ENCODE data around the gene AFMID.
"Not testable (repeated sequence)": the region's sequence is repeated elsewhere in the genome, so short reads cannot be mapped to it uniquely, and the experiment has no call there.

The AFMID gene

GRCh38 chr17:78171591-78172248 is 15.4 kb upstream of the AFMID start:
- not testable (repeated sequence) for H3K9ac ChIP-seq (ENCODE audit: low read length); H3K27ac ChIP-seq (ENCODE audit: low read length, poor library complexity, severe bottlenecking); H3K18ac ChIP-seq (ENCODE audit: low read depth in 1 of 2, low read length in 2 of 2); H2BK12ac ChIP-seq (ENCODE audit: low read length in 2 of 2); H2BK15ac ChIP-seq (ENCODE audit: low read depth, poor library complexity, severe bottlenecking); H4K91ac ChIP-seq (ENCODE audit: low read length); H4K8ac ChIP-seq (ENCODE audit: low read length); H2BK120ac ChIP-seq (ENCODE audit: low read depth, low read length); H3K9me3 ChIP-seq (ENCODE audit: control insufficient read depth, low read length); H2AK5ac ChIP-seq (ENCODE audit: low read length, severe bottlenecking); H3K4me2 ChIP-seq (ENCODE audit: low read length, poor library complexity, severe bottlenecking); DNase-seq; H3K79me1 ChIP-seq (replicated peaks; ENCODE audit: low read length, poor library complexity, severe bottlenecking); H3K14ac ChIP-seq (ENCODE audit: low read length in 2 of 2); H3K4me3 ChIP-seq (ENCODE audit: insufficient read depth in 1 of 2, low read depth in 1 of 2, low read length in 2 of 2); H2AFZ ChIP-seq (ENCODE audit: low read depth, low read length); H3K23ac ChIP-seq (ENCODE audit: low read length in 2 of 2); H2BK5ac ChIP-seq (ENCODE audit: low read depth, low read length, poor library complexity, severe bottlenecking); H3K4ac ChIP-seq (ENCODE audit: low read depth in 1 of 2, low read length in 2 of 2)
- H3K4me1 ChIP-seq (ENCODE audit: control insufficient read depth, insufficient read depth, low read depth, low read length), result peaks cover 28% of the 10 kb centered on the region
- H3K36me3 ChIP-seq (ENCODE audit: control insufficient read depth in 1 of 2, insufficient read depth in 2 of 2, low read depth in 1 of 2, low read length in 2 of 2), result peaks cover 0 to 50% of the 10 kb centered on the region in 2 experiments
- WGBS, result 93% methylated on average over 18 of the region's 19 CpGs
- peaks cover 0 to 20% of the 10 kb centered on the region in 2 experiments for H3K27me3 ChIP-seq (ENCODE audit: control insufficient read depth in 1 of 2, insufficient read depth in 1 of 2, low read length in 2 of 2)

- Histone ChIP-seq H3K14ac (ENCODE audit: low read length in 2 of 2) (no peak overlapping the region), H3K4ac (ENCODE audit: low read depth in 1 of 2, low read length in 2 of 2) (no peak overlapping the region), H3K4me3 (ENCODE audit: insufficient read depth in 1 of 2, low read depth in 1 of 2, low read length in 2 of 2) (no peak overlapping the region), H3K23ac (ENCODE audit: low read length in 2 of 2) (peak overlapping the region in 1 of 2 experiments; percentile 54), H2AK5ac (ENCODE audit: low read length, severe bottlenecking) (no peak overlapping the region), H3K27me3 (ENCODE audit: control insufficient read depth in 1 of 2, insufficient read depth in 1 of 2, low read length in 2 of 2) (peaks cover 0 to 17% of the 10 kb centered on the region in 2 experiments), H3K4me2 (ENCODE audit: low read length, poor library complexity, severe bottlenecking) (no peak overlapping the region), H3K9ac (ENCODE audit: low read length) (no peak overlapping the region), H3K4me1 (ENCODE audit: control insufficient read depth, insufficient read depth, low read depth, low read length) (peaks cover 29% of the 10 kb centered on the region), H2BK120ac (ENCODE audit: low read depth, low read length) (no peak overlapping the region), H3K9me3 (ENCODE audit: control insufficient read depth, low read length) (no peaks in the 10 kb centered on the region), H2AFZ (ENCODE audit: low read depth, low read length) (no peak overlapping the region), H3K36me3 (ENCODE audit: control insufficient read depth in 1 of 2, insufficient read depth in 2 of 2, low read depth in 1 of 2, low read length in 2 of 2) (peaks cover 0 to 50% of the 10 kb centered on the region in 2 experiments), H4K91ac (ENCODE audit: low read length) (no peak overlapping the region), H2BK12ac (ENCODE audit: low read length in 2 of 2) (no peak overlapping the region), H3K27ac (ENCODE audit: low read length, poor library complexity, severe bottlenecking) (no peak overlapping the region), H2BK5ac (ENCODE audit: low read depth, low read length, poor library complexity, severe bottlenecking) (no peak overlapping the region), H3K18ac (ENCODE audit: low read depth in 1 of 2, low read length in 2 of 2) (peak overlapping the region in 1 of 2 experiments; percentile 43), H3K79me1 (replicated peaks; ENCODE audit: low read length, poor library complexity, severe bottlenecking) (peaks cover 7% of the 10 kb centered on the region), H4K8ac (ENCODE audit: low read length) (no peak overlapping the region), H2BK15ac (ENCODE audit: low read depth, poor library complexity, severe bottlenecking) (no peak overlapping the region)
- WGBS, result 72% methylated on average over 16 of the region's 19 CpGs
- DNase-seq, result peak; percentile 54
Measured at GRCh38 chr17:78172249-78173051, 14.7 kb upstream of the AFMID start.

GRCh38 chr17:78173097-78173715 is 14.0 kb upstream of the AFMID start:
- Histone ChIP-seq H2BK12ac (ENCODE audit: low read length in 2 of 2) (peak overlapping the region in 1 of 2 experiments; percentile 30), H3K36me3 (ENCODE audit: control insufficient read depth in 1 of 2, insufficient read depth in 2 of 2, low read depth in 1 of 2, low read length in 2 of 2) (peaks cover 0 to 50% of the 10 kb centered on the region in 2 experiments), H3K18ac (ENCODE audit: low read depth in 1 of 2, low read length in 2 of 2) (peak overlapping the region in 1 of 2 experiments; percentile 43), H3K27me3 (ENCODE audit: control insufficient read depth in 1 of 2, insufficient read depth in 1 of 2, low read length in 2 of 2) (peaks cover 0 to 13% of the 10 kb centered on the region in 2 experiments), H3K4me1 (ENCODE audit: control insufficient read depth, insufficient read depth, low read depth, low read length) (peaks cover 25% of the 10 kb centered on the region), H4K8ac (ENCODE audit: low read length) (peak overlapping the region; percentile 7), H3K9ac (ENCODE audit: low read length) (no peak overlapping the region), H3K4ac (ENCODE audit: low read depth in 1 of 2, low read length in 2 of 2) (peak overlapping the region in 1 of 2 experiments; percentile 35), H2BK120ac (ENCODE audit: low read depth, low read length) (no peak overlapping the region), H3K14ac (ENCODE audit: low read length in 2 of 2) (no peak overlapping the region), H3K4me2 (ENCODE audit: low read length, poor library complexity, severe bottlenecking) (no peak overlapping the region), H2AK5ac (ENCODE audit: low read length, severe bottlenecking) (no peak overlapping the region), H3K9me3 (ENCODE audit: control insufficient read depth, low read length) (no peaks in the 10 kb centered on the region), H2BK15ac (ENCODE audit: low read depth, poor library complexity, severe bottlenecking) (no peak overlapping the region), H3K23ac (ENCODE audit: low read length in 2 of 2) (no peak overlapping the region), H3K79me1 (replicated peaks; ENCODE audit: low read length, poor library complexity, severe bottlenecking) (peaks cover 7% of the 10 kb centered on the region), H2AFZ (ENCODE audit: low read depth, low read length) (peak overlapping the region; percentile 19), H3K4me3 (ENCODE audit: insufficient read depth in 1 of 2, low read depth in 1 of 2, low read length in 2 of 2) (no peak overlapping the region), H4K91ac (ENCODE audit: low read length) (peak overlapping the region; percentile 58), H3K27ac (ENCODE audit: low read length, poor library complexity, severe bottlenecking) (no peak overlapping the region), H2BK5ac (ENCODE audit: low read depth, low read length, poor library complexity, severe bottlenecking) (no peak overlapping the region)
- 66% methylated on average over 10 of the region's 11 CpGs for WGBS
- DNase-seq, result peak; percentile 21
